Gastroesophageal sphincter (tissue), 3 donors: ENCODE results near the gene TTC39B.

Experiments used
- CTCF ChIP-seq, 4 experiments: fragments of 200-600 bp in 2 of 4; fragments of 450-650 bp in 2 of 4; sonication (generic) in 1 of 4; IDR thresholded peaks; one replicate each; pipeline ENCODE4 v1.5.1; 2017 to 2019; ENCODE audit warnings: antibody characterized with exemption in 4 of 4, mild to moderate bottlenecking in 2 of 4, moderate library complexity in 2 of 4
- EP300 ChIP-seq: sonication (generic); formaldehyde crosslinking; IDR thresholded peaks from one replicate; pipeline ENCODE4 v1.6.1; 2017; ENCODE audit warnings: antibody characterized with exemption, mild to moderate bottlenecking
- POLR2A ChIP-seq, 2 donors: fragments of 450-650 bp; IDR thresholded peaks; one replicate each; pipeline ENCODE4 v1.6.1; 2017; ENCODE audit warnings: antibody characterized with exemption in 2 of 2, mild to moderate bottlenecking in 2 of 2, moderate library complexity in 1 of 2
- POLR2AphosphoS5 ChIP-seq: sonication (generic); formaldehyde crosslinking; IDR thresholded peaks from one replicate; pipeline ENCODE4 v1.6.1; 2017; ENCODE audit warnings: antibody characterized with exemption

- TF ChIP-seq EP300 (no peak), CTCF (IDR thresholded peaks at IDR 0.05) (no peak), POLR2A (IDR thresholded peaks at IDR 0.05) (no peak), POLR2AphosphoS5 (no peak)
Observed at GRCh38 chr9:15163931-15164330, 143.1 kb downstream of the TTC39B start.
